ENCODE results near the gene DPP7. TPM values are rescaled to one million over a fixed set of nuclear protein-coding genes. Genes with fewer than 3 reads are reported as not detected.
A peak's percentile ranks its signal among the peaks of the same experiment; 100 is the strongest.
"Not testable (repeated sequence)": the region's sequence is repeated elsewhere in the genome, so short reads cannot be mapped to it uniquely, and the experiment has no call there.

The DPP7 gene
- total RNA-seq, 2 experiments from 2014 or later = 253 to 257 TPM

DNA sequence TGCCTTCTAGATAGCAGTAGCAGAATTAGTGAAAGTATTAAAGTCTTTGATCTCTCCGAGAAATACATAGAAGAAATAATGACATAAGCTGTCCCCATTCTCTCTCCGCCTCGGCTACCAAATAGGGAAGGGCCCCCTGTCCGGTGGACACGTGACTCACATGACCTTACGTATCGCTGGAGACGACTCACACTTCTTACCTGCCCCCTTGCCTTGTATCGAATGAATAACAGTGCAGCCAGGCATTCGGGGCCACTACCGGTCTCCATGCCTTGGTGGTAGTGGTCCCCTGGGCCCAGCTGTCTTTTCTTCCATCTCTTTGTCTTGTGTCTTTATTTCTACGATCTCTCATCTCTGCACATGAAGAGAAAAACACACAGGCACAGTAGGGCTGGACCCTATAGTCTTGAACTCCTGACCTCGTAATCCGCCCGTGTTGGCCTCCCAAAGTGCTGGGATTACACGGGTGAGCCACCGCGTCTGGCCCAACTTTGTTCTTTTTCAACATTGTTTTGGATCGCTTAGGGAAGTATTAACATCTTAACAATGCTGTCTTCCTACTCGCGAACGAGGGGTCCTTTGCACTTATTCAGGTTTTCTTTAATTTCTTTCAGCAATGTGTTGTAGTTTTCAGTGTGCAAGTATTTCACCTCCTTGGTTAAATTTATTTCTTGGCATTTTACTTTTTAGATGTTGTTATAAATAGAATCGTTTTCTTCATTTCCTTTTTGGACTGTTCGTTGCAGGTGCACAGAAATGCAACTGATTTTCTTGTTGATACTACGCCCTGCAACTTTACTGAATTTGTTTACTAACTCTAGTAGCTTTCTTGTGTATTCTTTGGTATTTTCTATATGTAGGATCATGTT lies 7.6 kb upstream of the DPP7 start:
- POLR2A ChIA-PET; H3K9me3 Mint-ChIP-seq; H3K36me3 Mint-ChIP-seq (ENCODE audit: low read depth); H3K27ac Mint-ChIP-seq; DNase-seq; H3K4me3 Mint-ChIP-seq; H3K27me3 Mint-ChIP-seq: not testable (repeated sequence)
- H3K4me1 Mint-ChIP-seq = peaks cover 20% of the 10 kb centered on the region
- CTCF ChIA-PET = interaction anchor here (1.0 to 2.2 kb wide), 4 partner anchors 55 to 115 kb away, joined by 3 to 15 read pairs (median 4); no protein-coding TSS in a partner anchor

DNA sequence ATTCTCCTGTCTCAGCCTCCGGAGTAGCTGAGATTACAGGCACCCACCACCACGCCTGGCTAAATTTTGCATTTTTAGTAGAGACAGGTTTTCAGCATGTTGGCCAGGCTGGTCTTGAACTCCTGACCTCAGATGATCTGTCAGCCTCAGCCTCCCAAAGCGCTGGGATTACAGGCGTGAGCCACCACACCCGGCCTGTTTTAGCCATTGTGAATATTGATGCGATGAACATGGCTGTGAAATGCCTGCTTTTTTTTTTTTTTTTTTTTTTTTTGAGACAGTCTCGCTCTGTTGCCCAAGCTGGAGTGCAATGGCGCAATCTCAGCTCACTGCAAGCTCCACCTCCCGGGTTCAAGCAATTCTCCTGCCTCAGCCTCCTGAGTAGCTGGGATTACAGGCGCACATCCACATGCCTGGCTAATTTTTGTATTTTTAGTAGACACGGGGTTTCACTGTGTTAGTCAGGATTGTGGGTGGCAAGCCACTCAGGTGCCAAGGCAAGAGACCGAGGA lies 3.6 kb upstream of the DPP7 start:
- H3K27ac Mint-ChIP-seq; H3K27me3 Mint-ChIP-seq; H3K9me3 Mint-ChIP-seq; H3K36me3 Mint-ChIP-seq (ENCODE audit: low read depth); H3K4me3 Mint-ChIP-seq; DNase-seq: not testable (repeated sequence)
- ChIA-PET POLR2A (interaction anchor here (0.9 to 2.4 kb wide), 2 partner anchors 122 to 124 kb away, joined by 3 to 9 read pairs; partner anchors contain the start of gene TUBB4B), CTCF (interaction anchor here (0.7 to 2.8 kb wide), 8 partner anchors 17 to 121 kb away, joined by 3 to 16 read pairs (median 4); partner anchors contain the start of genes MAN1B1 and RNF224)
- peaks cover 10% of the 10 kb centered on the region for H3K4me1 Mint-ChIP-seq

DNA sequence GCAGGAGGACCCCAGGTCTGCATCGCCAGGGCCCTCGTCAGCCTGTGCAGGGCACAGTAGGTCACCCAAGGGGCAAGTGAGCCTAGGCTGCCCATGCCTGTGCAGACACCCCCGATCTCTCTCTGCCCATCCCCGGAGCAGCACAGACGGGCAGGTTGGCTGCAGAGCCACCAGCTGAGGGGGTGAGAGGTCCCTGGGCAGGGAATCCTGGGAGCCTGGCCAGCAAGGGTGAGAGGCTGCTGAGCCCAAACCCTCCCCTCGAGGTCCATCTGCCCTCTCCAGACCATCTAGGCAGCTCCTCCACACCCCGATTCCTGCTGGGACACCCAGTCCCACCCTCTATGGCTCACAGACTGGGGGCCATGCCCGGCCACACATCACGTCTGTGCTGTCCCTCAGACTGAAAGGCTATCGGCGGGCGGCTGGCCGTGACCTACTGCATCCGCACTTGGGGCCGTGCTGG lies 2.8 kb upstream of the DPP7 start:
- H3K27ac Mint-ChIP-seq = no peak overlapping the region
- no peak for DNase-seq
- no peak overlapping the region for H3K4me3 Mint-ChIP-seq
- ChIA-PET POLR2A (interaction anchor here (0.9 to 7.0 kb wide), 2 partner anchors 124 to 125 kb away, joined by 3 to 39 read pairs; partner anchors contain the start of gene TUBB4B), CTCF (interaction anchor here (0.6 to 0.9 kb wide), 2 partner anchors 13 to 119 kb away, joined by 3 to 4 read pairs; no protein-coding TSS in a partner anchor)
- peaks cover 8% of the 10 kb centered on the region for H3K4me1 Mint-ChIP-seq
- no peaks in the 10 kb centered on the region for H3K9me3 Mint-ChIP-seq
- peaks cover 2% of the 10 kb centered on the region for H3K36me3 Mint-ChIP-seq (ENCODE audit: low read depth)
- H3K27me3 Mint-ChIP-seq = no peaks in the 10 kb centered on the region

DNA sequence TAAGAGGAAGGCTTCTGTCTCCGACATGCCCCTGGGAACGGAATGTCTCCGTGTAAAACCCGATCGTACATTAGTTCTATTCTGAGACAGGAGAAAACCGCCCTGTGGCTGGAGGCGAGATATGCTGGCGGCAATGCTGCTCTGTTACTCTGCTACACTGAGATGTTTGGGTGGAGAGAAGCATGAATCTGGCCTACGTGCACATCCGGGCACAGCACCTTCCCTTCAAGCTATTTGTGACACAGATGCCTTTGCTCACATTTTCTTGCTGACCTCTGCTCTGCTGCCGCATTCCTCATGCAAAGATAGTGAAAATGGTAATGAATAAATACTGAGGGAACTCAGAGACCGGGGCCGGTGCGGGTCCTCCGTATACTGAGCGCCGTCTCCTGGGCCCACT lies 2.2 kb upstream of the DPP7 start:
- ChIA-PET CTCF (interaction anchor here (0.6 kb wide), 1 partner anchor 13 kb away, joined by 3 read pairs; no protein-coding TSS in a partner anchor), POLR2A (interaction anchor here (7.0 kb wide), 1 partner anchor 124 kb away, joined by 39 read pairs; the partner anchor contains the start of gene TUBB4B)
- no peak overlapping the region for H3K27ac Mint-ChIP-seq
- H3K4me3 Mint-ChIP-seq = no peak overlapping the region
- peaks cover 2% of the 10 kb centered on the region for H3K36me3 Mint-ChIP-seq (ENCODE audit: low read depth)
- H3K4me1 Mint-ChIP-seq = peaks cover 5% of the 10 kb centered on the region
- H3K9me3 Mint-ChIP-seq = no peaks in the 10 kb centered on the region
- H3K27me3 Mint-ChIP-seq = no peaks in the 10 kb centered on the region
- DNase-seq = no peak

DNA sequence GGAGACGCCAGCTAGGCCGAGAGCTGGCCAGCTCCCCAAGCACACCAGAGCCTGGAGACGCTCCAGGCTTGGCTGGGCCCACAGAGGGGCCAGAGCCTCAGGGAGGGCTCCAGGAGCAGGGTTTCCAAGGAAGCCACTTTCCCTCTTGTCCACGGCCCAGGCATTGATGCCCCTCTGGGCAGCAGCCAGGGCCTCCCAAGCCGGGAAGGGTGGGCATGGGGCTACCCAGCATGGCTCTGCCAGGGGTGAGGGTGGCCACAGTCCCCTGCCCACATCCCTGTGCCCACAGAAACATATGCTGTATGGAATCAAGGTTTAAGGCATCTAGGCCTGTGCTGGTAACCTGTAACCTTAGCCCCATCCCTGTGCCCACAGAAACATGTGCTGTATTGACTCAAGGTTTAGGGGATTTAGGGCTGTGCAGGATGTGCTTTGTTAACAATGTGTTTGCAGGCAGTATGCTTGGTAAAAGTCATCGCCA lies 1.5 kb upstream of the DPP7 start:
- POLR2A ChIA-PET = interaction anchor here (1.1 to 7.0 kb wide), 6 partner anchors 11 to 125 kb away, joined by 3 to 39 read pairs (median 6); partner anchors contain the start of gene TUBB4B
- Mint-ChIP-seq H3K36me3 (ENCODE audit: low read depth) (peaks cover 5% of the 10 kb centered on the region), H3K9me3 (no peaks in the 10 kb centered on the region), H3K4me1 (peaks cover 5% of the 10 kb centered on the region), H3K4me3 (no peak overlapping the region), H3K27me3 (no peaks in the 10 kb centered on the region), H3K27ac (no peak overlapping the region)
- no peak for DNase-seq
- CTCF ChIA-PET = interaction anchor here (1.4 to 1.7 kb wide), 2 partner anchors 20 to 121 kb away, joined by 9 to 10 read pairs; no protein-coding TSS in a partner anchor

DNA sequence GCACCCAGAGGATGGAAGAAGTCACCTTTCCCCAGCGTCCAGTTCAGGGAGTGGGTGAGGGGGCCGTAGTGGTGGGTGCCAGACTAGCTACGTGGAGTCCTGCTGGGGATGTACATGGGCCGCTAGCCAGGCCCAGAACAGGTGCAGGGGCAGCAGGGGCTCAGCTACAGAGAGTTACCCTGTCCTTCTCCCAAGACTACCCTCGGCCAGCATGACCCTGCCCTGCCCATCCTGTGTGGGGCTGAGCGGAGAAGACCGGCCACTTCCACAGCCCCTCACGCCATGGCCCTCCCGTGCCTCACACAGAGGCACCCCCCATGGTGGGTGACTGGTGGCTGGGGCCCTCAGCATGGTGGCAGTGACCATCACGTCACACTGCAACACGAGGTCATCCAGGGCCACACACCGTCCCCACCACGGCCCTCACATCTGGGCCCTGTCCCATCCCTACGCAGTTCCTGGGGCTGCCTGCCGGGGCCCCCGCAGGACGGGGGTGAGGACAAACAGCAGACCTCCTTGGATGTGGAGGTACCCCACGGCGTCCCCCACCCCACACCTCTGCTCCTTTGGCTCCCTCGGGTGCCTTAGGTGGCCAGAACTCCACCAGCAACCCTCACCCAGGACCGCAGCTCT lies 977 bp upstream of the DPP7 start:
- Mint-ChIP-seq H3K27ac (no peak overlapping the region), H3K4me1 (peaks cover 5% of the 10 kb centered on the region), H3K9me3 (no peaks in the 10 kb centered on the region), H3K27me3 (no peaks in the 10 kb centered on the region), H3K36me3 (ENCODE audit: low read depth) (peaks cover 8% of the 10 kb centered on the region), H3K4me3 (no peak overlapping the region)
- DNase-seq = no peak
- CTCF ChIA-PET = interaction anchor here (0.5 to 1.7 kb wide), 3 partner anchors 20 to 143 kb away, joined by 3 to 10 read pairs (median 9); no protein-coding TSS in a partner anchor
- POLR2A ChIA-PET = interaction anchor here (0.8 to 7.0 kb wide), 14 partner anchors 10 to 308 kb away, joined by 3 to 39 read pairs (median 4); partner anchors contain the start of genes EXD3, MAN1B1, NOXA1 and TOR4A

DNA sequence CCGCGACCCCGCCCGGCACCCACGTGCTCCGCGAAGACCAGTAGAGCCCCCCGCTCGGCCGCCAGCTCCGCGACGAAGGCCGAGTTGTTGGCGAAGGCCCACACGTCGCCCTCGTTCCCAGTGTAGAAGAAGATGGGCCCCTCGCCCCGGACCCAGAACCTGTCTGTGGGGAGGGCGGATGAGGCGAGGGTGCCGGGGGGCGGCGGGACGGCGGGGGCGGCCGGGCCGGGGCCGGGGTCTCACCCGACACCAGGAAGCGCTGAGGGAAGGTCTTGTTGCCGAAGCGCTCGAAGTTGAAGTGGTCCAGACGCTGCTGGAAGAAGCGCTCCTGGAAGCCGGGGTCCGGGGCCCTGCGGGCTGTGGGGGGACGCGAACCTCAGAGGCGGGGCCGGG lies 317 bp downstream of the DPP7 start:
- ChIA-PET CTCF (interaction anchor here (0.9 to 1.6 kb wide), 4 partner anchors 15 to 46 kb away, joined by 3 to 9 read pairs (median 4); no protein-coding TSS in a partner anchor), POLR2A (interaction anchor here (1.0 to 7.0 kb wide), 11 partner anchors 14 to 309 kb away, joined by 3 to 39 read pairs (median 5); partner anchors contain the start of genes ANAPC2, CYSRT1, EXD3 and MAN1B1)
- Mint-ChIP-seq H3K4me3 (peak overlapping the region; percentile 65), H3K4me1 (peaks cover 5% of the 10 kb centered on the region), H3K36me3 (ENCODE audit: low read depth) (peaks cover 8% of the 10 kb centered on the region), H3K9me3 (no peaks in the 10 kb centered on the region), H3K27ac (peak overlapping the region; percentile 56), H3K27me3 (no peaks in the 10 kb centered on the region)
- peak; percentile 28 for DNase-seq

DNA sequence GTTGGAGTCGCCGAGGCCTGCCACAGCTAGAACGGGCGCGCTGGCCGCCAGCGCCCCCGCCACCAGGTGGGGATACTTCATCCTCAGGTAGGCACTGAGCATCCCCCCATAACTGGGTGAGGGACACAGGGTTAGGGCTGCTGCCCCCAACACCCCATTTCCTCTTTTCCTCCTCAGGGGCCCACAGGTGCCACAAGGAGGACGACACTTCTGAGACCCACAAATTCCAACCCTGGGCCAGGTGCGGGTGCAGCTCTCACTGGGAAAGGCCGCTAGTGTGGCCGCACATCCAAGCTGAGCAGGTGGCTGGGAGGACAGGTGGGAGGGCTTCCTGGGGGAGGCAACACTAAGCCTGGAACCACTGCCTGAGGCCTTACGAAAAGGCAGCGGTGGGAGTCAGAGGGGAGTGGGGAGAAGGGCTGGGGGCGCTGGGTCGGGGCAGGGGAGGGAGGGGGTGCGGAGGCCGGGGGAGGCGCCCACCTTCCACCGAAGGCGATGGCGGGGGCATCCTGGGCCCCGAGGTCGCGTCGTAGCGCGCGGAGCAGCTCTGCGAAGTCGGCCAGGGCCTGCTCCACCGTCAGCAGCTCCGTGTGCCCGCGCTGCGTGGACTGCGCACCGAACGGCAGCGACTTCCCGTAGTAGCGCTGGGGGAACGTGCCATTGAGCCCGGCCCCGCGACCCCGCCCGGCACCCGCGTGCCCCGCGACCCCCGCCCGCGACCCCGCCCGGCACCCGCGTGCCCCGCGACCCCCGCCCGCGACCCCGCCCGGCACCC lies 961 bp downstream of the DPP7 start:
- Mint-ChIP-seq H3K9me3 (no peaks in the 10 kb centered on the region), H3K4me1 (peaks cover 3% of the 10 kb centered on the region), H3K27ac (no peak overlapping the region), H3K36me3 (ENCODE audit: low read depth) (peaks cover 15% of the 10 kb centered on the region), H3K4me3 (peak overlapping the region; percentile 69), H3K27me3 (no peaks in the 10 kb centered on the region)
- peak; percentile 45 for DNase-seq
- ChIA-PET CTCF (interaction anchor here (0.7 to 1.6 kb wide), 5 partner anchors 16 to 46 kb away, joined by 3 to 9 read pairs (median 3); no protein-coding TSS in a partner anchor), POLR2A (interaction anchor here (0.7 to 7.0 kb wide), 9 partner anchors 15 to 212 kb away, joined by 3 to 39 read pairs (median 5); partner anchors contain the start of genes ANAPC2, CYSRT1, MAN1B1 and SAPCD2)

DNA sequence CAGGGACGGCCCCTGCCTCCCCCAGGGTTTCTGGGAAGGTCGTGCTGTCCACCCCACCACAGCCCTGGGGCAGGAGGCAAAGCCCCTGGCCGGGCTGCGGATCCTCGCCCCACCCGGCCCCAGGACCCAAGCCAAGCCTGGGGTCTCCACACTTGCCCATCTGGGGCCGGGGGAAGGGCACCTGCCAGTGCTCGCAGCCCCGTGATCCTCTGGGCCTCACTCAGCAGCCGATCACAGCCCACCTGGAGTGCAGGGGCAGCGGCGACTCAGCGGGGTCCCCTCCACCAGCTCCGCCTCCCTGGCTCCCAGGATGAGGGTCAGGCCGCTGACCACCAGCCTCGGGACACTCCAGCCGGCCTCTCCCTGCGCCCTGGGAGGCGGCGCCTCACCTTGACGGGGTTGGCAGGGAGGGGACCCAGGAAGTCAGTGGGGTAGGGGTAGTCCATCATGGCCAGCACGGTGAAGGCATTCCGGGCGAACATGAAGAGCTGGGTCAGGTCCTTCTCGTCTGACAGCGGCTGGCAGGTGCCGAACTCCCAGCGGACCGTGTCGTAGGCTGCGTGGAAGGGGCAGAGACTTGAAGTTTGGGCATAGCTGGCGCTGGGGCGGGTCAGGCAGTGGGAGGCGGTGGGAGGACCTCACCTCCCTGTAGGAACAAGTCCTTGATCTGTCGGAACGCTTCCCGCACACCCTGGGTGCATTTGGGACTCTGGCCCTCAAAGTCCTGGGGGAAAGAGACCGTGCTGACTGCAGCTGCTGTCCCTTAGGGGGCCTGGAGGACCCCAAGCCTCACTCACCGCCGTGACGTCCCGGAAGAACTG lies 1.8 kb downstream of the DPP7 start:
- H3K36me3 Mint-ChIP-seq (ENCODE audit: low read depth) = peaks cover 15% of the 10 kb centered on the region
- peak overlapping the region; percentile 69 for H3K4me3 Mint-ChIP-seq
- peaks cover 3% of the 10 kb centered on the region for H3K4me1 Mint-ChIP-seq
- ChIA-PET POLR2A (interaction anchor here (1.2 to 7.0 kb wide), 8 partner anchors 16 to 211 kb away, joined by 3 to 39 read pairs (median 8); partner anchors contain the start of genes ANAPC2, CYSRT1, MAN1B1 and SAPCD2), CTCF (interaction anchor here (1.3 to 1.6 kb wide), 2 partner anchors 17 to 45 kb away, joined by 6 to 9 read pairs; no protein-coding TSS in a partner anchor)
- H3K27me3 Mint-ChIP-seq = no peaks in the 10 kb centered on the region
- no peak for DNase-seq
- no peaks in the 10 kb centered on the region for H3K9me3 Mint-ChIP-seq
- H3K27ac Mint-ChIP-seq = no peak overlapping the region

DNA sequence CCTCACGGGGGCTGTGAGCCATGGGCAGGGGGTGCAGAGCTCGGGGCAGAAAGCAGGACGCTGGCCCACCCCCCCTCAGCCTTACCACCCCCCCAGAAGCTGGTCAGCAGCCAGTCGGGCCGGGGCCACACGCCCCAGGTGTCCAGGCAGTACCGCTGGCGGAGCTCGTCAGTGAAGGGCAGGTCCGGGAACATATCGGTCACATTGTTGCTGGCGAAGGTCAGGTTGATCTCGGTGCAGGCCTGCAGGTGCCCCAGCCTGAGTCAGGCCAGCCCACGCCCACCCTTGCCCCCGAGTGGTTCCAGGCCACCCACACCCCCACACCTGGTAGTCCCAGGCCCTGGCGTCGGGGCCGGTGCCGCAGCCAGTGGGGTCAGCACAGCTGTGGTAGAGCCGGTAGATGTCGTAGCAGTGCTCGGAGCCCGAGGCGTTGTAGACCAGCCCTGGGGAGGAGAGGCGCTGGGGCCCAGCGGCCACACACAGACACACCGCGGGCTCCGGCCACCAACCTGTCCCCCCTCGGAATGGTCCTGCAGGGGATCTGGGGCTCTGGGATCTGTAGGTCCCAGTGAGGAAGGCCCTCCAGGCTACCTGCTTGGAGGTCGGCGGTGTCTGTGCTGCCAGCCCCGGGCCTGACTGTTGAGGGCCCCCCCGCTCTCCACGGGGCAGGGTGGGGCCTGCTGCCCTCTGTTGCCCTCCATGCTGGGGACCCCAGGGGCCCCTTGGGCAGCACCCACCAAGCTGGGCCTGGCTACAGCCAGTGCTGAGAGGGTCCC lies 2.6 kb downstream of the DPP7 start:
- ChIA-PET CTCF (no interaction called here), POLR2A (interaction anchor here (2.6 to 7.0 kb wide), 4 partner anchors 16 to 129 kb away, joined by 11 to 39 read pairs (median 31); partner anchors contain the start of genes MAN1B1 and TUBB4B)
- Mint-ChIP-seq H3K4me3 (no peak overlapping the region), H3K36me3 (ENCODE audit: low read depth) (peaks cover 17% of the 10 kb centered on the region), H3K4me1 (peaks cover 3% of the 10 kb centered on the region), H3K27me3 (no peaks in the 10 kb centered on the region), H3K9me3 (no peaks in the 10 kb centered on the region), H3K27ac (no peak overlapping the region)
- DNase-seq = no peak
